ENCODE data around the gene MYOM3.

MYOM3 gene

GRCh38 chr1:24081190-24081589 is 30.7 kb downstream of the MYOM3 start:
- no peak overlapping the region for H3K27ac ChIP-seq (ENCODE audit: low read depth, low read length)
- peaks cover 4% of the 10 kb centered on the region; the same call in 1 of the 2 replicates for H3K27me3 ChIP-seq (ENCODE audit: control insufficient read depth, low read length)
- H4K20me1 ChIP-seq (ENCODE audit: control insufficient read depth, insufficient read depth, low read depth, low read length): no peaks in the 10 kb centered on the region
- H3K4me2 ChIP-seq (ENCODE audit: low read length): no peak overlapping the region
- H3K79me2 ChIP-seq (ENCODE audit: control insufficient read depth, low read length): no peaks in the 10 kb centered on the region
- H3K9me2 ChIP-seq (replicated peaks; ENCODE audit: control insufficient read depth, low read length): no peaks in the 10 kb centered on the region
- H3K36me3 ChIP-seq (ENCODE audit: control insufficient read depth, low read length): no peaks in the 10 kb centered on the region
- TF ChIP-seq CTCF (IDR thresholded peaks at IDR 0.05; ENCODE audit: low read depth, low read length, poor library complexity, severe bottlenecking): no peak
- no peak for TF ChIP-seq EZH2phosphoT487 (IDR thresholded peaks at IDR 0.05; ENCODE audit: borderline replicate concordance, low read length)
- H3K4me3 ChIP-seq (ENCODE audit: low read length): no peak overlapping the region
- no peaks in the 10 kb centered on the region for H3K4me1 ChIP-seq (ENCODE audit: control insufficient read depth, low read length)
- H3K9me3 ChIP-seq (ENCODE audit: control insufficient read depth, insufficient read depth, low read length): no peaks in the 10 kb centered on the region
- no peaks in the 10 kb centered on the region for H3F3A ChIP-seq (ENCODE audit: control insufficient read depth, insufficient read depth)

DNA sequence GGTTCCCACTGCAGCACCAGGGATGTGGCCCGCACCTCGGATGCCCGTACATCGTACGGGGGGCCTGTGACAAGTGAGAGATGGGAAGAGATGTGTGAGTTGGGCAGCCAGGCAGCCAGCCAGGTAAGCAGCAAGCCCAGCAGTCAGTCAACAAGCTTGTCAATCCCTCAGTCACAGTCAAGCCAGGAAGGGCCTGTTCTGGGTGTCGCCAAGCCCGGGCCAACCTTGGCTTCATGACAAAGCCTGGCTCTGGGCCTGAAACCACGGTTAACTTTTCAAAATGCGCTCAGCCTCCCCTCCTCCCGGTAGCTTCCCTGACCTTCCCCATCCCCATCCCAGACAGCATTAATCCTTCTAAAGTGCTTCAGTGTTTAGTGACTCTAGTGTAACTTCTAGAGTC is 31.8 kb downstream of the MYOM3 start:
- no peaks in the 10 kb centered on the region for H3K9me3 ChIP-seq (ENCODE audit: control insufficient read depth, insufficient read depth, low read length)
- no peak overlapping the region for H3K4me3 ChIP-seq (ENCODE audit: low read length)
- no peak overlapping the region for H3K27ac ChIP-seq (ENCODE audit: low read depth, low read length)
- H3F3A ChIP-seq (ENCODE audit: control insufficient read depth, insufficient read depth): no peaks in the 10 kb centered on the region
- H3K9me2 ChIP-seq (replicated peaks; ENCODE audit: control insufficient read depth, low read length): no peaks in the 10 kb centered on the region
- no peaks in the 10 kb centered on the region for H3K4me1 ChIP-seq (ENCODE audit: control insufficient read depth, low read length)
- H3K36me3 ChIP-seq (ENCODE audit: control insufficient read depth, low read length): no peaks in the 10 kb centered on the region
- H3K4me2 ChIP-seq (ENCODE audit: low read length): no peak overlapping the region
- TF ChIP-seq CTCF (IDR thresholded peaks at IDR 0.05; ENCODE audit: low read depth, low read length, poor library complexity, severe bottlenecking): no peak
- no peaks in the 10 kb centered on the region for H3K27me3 ChIP-seq (ENCODE audit: control insufficient read depth, low read length)
- no peaks in the 10 kb centered on the region for H3K79me2 ChIP-seq (ENCODE audit: control insufficient read depth, low read length)
- no peaks in the 10 kb centered on the region for H4K20me1 ChIP-seq (ENCODE audit: control insufficient read depth, insufficient read depth, low read depth, low read length)

GRCh38 chr1:24077278-24077978 is 34.5 kb downstream of the MYOM3 start:
- no peaks in the 10 kb centered on the region for H3K27me3 ChIP-seq (ENCODE audit: control insufficient read depth, low read length)
- H3K27ac ChIP-seq (ENCODE audit: low read depth, low read length): no peak overlapping the region
- H3F3A ChIP-seq (ENCODE audit: control insufficient read depth, insufficient read depth): no peaks in the 10 kb centered on the region
- H4K20me1 ChIP-seq (ENCODE audit: control insufficient read depth, insufficient read depth, low read depth, low read length): no peaks in the 10 kb centered on the region
- TF ChIP-seq CTCF (IDR thresholded peaks at IDR 0.05; ENCODE audit: low read depth, low read length, poor library complexity, severe bottlenecking) (no peak), EZH2phosphoT487 (IDR thresholded peaks at IDR 0.05; ENCODE audit: borderline replicate concordance, low read length) (no peak)
- H3K79me2 ChIP-seq (ENCODE audit: control insufficient read depth, low read length): no peaks in the 10 kb centered on the region
- no peaks in the 10 kb centered on the region for H3K4me1 ChIP-seq (ENCODE audit: control insufficient read depth, low read length)
- H3K4me3 ChIP-seq (ENCODE audit: low read length): no peak overlapping the region
- H3K9me2 ChIP-seq (replicated peaks; ENCODE audit: control insufficient read depth, low read length): no peaks in the 10 kb centered on the region
- H3K9me3 ChIP-seq (ENCODE audit: control insufficient read depth, insufficient read depth, low read length): no peaks in the 10 kb centered on the region
- no peak overlapping the region for H3K4me2 ChIP-seq (ENCODE audit: low read length)
- H3K36me3 ChIP-seq (ENCODE audit: control insufficient read depth, low read length): no peaks in the 10 kb centered on the region

Data from DOHH2 (cell line).